HG02885 (cell line): Measurements from ENCODE around the gene S100A7.

Source experiments
- ATAC-seq: cut with Tn5 transposase; IDR thresholded peaks from one replicate; pipeline ENCODE4 v1.9.1; 2021; ENCODE audit warnings: mild to moderate bottlenecking; ENCODE audit not compliant: unreplicated experiment, poor library complexity

Gene S100A7

GRCh38 chr1:153460551-153460950 lies at the start of gene S100A7:
Gene S100A7, minus strand, starts transcription at chr1:153460651. Its CDS starts 1,638 bp downstream, at chr1:153459013.
- no peak for ATAC-seq

- ATAC-seq: no peak
Measured at GRCh38 chr1:153509729-153510354, 49.4 kb upstream of the S100A7 start.

GRCh38 chr1:153509036-153509435 lies 48.6 kb upstream of the S100A7 start:
- no peak for ATAC-seq

GRCh38 chr1:153507926-153508583 lies 47.6 kb upstream of the S100A7 start:
- no peak for ATAC-seq

DNA sequence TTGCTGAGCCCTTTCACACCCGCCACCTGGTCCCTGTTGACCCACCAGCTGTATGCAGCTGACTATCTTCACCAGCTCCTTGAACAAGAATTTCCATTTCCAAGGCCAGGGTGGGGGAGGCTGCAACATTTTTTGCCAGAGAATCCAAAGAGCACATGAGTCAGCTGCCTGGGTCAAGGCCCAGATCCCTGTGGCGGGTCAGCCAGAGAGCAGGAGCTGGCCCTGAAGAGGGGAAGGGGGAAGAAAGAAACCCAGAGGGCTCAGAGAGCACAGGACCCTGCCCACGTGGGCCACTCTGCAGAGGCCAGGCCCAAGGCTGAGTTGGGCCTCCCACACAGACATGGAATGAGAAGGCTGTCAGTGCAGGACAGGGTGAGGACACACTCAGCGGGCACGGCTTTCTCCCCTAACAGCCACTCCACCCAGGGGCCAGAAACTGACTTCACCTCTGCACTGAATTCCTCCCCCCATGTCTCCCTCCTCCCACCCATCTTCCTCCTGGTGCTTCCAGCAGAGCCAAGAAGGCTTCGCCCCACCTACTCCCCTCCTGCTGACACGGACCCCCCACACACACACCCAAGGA lies 46.5 kb upstream of the S100A7 start:
- no peak for ATAC-seq

GRCh38 chr1:153506386-153506785 lies 45.9 kb upstream of the S100A7 start:
- ATAC-seq: no peak

- ATAC-seq: no peak
Measured at GRCh38 chr1:153505576-153505975, 45.1 kb upstream of the S100A7 start.

DNA sequence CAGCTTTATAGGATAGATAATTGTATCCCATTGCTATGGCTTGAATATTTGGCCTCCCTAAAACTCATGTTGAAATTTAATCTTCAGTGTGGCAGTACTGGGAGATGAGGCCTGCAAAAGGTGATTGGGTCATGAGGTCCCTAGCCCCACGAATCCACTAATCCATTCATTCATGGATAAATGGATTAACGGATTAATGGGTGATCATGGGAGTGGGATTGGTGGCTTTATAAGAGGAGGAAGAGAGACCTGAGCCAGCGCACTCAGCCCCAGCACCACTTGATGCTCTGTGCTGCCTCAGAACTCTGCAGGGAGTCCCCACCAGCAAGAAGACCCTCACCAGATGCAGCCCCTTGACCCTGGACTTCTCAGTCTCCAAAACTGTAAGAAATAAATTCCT lies 43.3 kb upstream of the S100A7 start:
- no peak for ATAC-seq

GRCh38 chr1:153498746-153499145 lies 38.3 kb upstream of the S100A7 start:
- ATAC-seq: no peak

DNA sequence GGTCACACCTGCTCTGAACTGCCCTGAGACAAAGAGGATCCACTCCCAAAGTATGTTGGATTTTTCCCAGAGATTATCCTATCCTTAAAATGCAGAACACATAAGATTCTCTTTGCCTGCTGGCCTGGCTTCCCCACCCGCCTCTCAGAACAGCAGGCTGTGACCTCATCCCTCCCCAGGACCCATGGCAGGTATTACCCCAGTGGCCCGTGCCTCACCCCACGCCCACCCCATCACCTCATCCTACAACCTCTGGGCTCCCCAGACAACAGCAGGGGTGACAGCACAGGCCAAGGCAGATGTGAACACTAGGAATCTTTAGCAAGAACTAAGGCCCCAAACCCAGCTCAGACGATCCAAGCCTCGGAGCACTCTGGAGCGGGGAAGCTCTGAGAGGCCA lies 35.1 kb upstream of the S100A7 start:
- ATAC-seq: no peak

- ATAC-seq: no peak
Measured at GRCh38 chr1:153494976-153495535, 34.6 kb upstream of the S100A7 start.

- no peak for ATAC-seq
Measured at GRCh38 chr1:153493343-153493960, 33.0 kb upstream of the S100A7 start.

DNA sequence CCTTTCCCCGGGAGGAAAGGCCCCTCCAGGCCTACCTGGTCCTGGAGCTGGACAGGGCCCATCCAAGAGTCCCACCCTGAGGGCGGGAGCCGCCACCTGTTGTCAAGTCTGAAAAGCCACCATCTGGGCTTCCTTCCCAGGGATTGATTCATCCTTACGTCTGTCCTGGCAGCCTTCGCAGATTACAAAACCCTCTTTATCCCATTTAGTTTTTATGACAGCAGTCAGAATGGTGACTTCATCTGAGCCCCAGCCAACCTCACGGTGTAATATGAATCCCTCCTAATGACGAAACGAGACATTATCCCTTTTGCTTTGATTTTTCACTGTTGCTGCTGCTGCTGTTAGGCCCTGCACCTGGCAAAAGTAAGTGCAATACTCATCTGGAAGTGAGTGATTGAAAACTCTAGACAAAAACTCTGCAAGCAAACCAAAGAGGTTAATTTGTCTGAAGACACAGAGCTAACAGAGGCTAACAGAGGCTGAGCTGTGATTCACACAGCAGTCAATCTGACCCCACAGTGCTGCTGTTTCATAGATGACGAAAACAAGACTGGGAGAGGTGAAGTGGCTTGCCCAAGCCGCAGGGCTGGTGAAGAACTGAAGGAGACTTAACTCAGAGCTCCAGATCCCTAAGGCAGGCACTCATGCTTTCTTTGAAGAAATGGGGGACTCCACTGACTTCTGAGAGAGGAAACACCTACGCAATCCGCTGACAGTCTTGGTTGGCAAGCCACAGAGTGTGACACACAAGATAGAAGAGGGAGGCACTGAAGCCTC lies 30.0 kb upstream of the S100A7 start:
- ATAC-seq: no peak

DNA sequence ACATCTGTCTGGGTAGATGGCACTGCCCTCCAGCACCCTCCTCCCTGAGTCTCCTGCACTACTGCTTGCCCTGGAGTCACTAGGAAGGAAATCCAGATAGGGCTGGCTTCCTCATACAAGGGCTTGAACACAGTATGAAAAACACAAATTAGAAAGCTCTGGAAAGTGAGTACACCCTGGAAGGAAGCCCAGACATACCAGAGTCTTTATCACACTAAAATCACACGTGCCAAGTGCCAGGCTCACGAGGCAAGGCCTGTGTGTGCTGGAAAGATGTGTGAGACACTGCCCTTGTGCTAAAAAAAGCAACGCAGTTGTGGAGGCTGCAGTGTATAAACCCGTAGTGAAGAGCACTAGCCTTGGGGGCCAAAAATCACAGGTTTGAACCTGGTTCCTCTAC lies 28.3 kb upstream of the S100A7 start:
- no peak for ATAC-seq

DNA sequence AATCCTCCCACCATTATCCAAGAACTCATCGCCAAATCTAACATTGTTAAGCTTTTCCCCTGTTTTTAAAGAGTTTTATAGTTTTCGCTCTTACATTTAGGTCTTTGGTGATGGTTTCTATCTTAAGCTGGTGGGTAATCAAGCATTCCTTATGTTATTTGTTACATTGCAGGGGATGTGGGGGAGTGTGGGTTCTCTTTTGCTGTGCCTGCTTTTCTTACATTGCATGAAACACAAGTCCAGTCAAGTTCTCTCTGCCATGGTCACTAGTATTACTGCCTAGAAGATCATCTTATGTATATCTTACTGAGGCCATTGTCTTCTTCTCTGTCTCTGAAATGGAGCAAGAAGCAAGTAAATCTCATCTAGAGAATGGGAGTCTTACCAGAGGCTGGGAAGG lies 27.3 kb upstream of the S100A7 start:
- no peak for ATAC-seq

DNA sequence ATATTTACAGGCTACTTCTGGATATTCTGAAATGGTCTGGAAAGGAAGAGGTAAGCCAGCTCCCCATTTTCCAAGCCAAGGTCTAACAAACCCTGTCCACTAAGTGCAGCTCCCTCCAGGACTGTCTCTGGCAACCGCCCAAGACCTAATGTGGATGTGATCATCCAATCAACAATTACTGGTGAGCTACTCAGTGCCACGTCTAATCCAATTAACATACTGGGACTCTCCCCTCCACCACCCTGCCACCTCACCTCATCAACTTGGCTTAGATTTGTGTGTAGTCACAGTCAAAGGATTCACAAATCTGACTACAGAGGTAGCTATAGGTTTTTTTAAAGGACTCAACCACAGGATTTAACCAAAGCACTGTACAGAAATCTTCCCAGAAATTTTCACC lies 25.4 kb upstream of the S100A7 start:
- ATAC-seq: no peak

- ATAC-seq: no peak
Measured at GRCh38 chr1:153483776-153484175, 23.3 kb upstream of the S100A7 start.

GRCh38 chr1:153481124-153481523 lies 20.7 kb upstream of the S100A7 start:
- ATAC-seq: no peak

DNA sequence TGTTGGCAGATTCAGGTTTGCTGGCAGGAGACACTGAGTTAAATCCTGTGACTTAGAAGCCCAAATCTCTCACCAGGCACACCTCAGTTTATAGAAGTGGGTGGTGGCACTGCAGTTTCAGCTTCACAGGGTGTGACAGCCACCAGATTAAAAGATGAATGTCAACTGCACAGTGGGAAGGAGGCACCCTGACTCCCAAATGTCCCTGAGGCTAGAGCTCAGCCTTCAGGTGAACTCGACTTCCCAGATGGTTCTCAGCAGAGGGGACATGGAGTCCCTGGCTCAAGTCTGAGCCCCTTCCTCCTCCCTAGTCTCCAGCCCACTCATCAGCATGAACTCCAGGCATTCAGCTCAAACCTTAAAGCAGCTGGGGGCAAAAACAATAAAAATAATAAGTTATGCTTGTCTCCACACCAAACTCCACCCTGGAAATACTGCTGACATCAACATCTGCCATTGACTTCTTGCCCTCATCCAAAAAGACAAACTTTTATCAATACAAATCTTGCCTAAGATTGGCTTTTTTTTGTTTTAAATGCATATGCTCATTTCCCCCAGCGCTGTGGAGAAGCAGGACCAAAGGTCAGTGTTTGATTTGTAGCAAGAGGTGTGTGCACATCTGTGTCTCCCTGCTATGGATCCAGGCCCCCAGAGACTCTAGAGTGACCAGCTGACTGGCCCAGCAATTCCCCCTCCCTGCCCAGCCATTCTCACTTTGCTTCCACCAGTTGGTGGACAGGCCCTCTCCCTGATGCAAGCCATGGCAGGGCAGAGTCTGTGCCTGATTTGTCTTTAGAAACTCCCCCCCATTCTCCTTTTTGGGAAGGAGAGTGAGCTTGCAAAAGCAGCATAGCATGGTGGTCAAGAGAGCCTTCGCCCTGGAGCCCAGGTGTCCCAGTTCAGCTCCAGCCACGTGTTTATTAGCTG lies 18.5 kb upstream of the S100A7 start:
- no peak for ATAC-seq
